C4-2B (cell line): ENCODE results near the gene TAS2R14.

Experiments used
- H3K27ac ChIP-seq: fragments of 450-650 bp; 2 replicates; pipeline ENCODE4 v1.5.1; 2017
- ZFX ChIP-seq: fragments of 450-650 bp; IDR thresholded peaks from 2 replicates; pipeline ENCODE4 v1.6.1; 2017
- TF ChIP-seq, protein P1 (sequence below): fragments of 450-650 bp; conservative IDR thresholded peaks from 2 replicates; pipeline ENCODE4 v1.5.1; 2017; ENCODE audit warnings: mild to moderate bottlenecking

The TAS2R14 gene

DNA sequence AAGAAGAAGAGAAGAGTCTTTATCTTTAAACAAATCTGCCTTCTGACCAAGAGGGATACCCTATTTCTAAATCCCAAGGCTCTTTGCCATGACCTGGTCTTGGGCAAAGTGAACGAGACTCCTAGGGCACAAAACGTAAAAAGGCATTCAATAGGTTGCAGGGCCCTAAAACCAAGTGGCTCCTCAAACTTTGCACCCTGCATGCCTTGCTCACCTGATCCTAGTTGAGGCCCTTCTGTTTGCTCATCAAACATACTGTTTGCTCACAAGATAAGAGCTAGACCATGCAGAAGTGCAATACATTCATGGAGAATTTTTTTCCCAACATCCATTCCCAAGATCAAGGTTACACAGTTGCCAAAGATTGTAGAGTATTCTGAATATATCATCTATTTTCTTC is 47.1 kb downstream of the TAS2R14 start:
- no peak for TF ChIP-seq ZFX
- TF ChIP-seq, protein P1, sequence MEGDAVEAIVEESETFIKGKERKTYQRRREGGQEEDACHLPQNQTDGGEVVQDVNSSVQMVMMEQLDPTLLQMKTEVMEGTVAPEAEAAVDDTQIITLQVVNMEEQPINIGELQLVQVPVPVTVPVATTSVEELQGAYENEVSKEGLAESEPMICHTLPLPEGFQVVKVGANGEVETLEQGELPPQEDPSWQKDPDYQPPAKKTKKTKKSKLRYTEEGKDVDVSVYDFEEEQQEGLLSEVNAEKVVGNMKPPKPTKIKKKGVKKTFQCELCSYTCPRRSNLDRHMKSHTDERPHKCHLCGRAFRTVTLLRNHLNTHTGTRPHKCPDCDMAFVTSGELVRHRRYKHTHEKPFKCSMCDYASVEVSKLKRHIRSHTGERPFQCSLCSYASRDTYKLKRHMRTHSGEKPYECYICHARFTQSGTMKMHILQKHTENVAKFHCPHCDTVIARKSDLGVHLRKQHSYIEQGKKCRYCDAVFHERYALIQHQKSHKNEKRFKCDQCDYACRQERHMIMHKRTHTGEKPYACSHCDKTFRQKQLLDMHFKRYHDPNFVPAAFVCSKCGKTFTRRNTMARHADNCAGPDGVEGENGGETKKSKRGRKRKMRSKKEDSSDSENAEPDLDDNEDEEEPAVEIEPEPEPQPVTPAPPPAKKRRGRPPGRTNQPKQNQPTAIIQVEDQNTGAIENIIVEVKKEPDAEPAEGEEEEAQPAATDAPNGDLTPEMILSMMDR, result no peak
- no peak overlapping the region for H3K27ac ChIP-seq

DNA sequence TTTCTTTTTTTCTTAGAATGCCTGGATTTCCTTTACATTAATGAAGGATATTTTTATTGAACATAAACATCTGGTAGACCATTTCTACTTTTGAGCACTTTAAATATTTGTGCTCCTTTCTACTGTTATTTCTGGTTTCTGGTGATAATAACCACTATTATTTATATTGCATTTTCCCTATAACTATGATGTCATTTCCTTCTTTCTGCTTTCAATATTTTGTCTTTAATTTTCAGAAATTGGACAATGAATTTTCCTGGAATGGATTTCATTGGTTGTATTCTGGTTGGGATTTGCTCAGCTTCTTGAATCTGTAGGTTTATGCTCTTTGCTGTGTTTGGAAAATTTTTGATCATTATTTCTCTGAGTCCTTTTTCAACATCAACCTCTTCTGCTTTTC is 49.8 kb downstream of the TAS2R14 start:
- TF ChIP-seq ZFX, result no peak
- TF ChIP-seq, protein P1, result no peak
- H3K27ac ChIP-seq, result no peak overlapping the region
